Endodermal cell (in vitro differentiated cells): ENCODE measurements around the gene HABP4. TPM values are rescaled to one million over a fixed set of nuclear protein-coding genes. Genes with fewer than 3 reads are reported as not detected.

Experiments used
- DNase-seq: peaks from one replicate; pipeline ENCODE4 v3.0.0-alpha.2; 2017
- H3K27ac ChIP-seq: 2 replicates; pipeline ENCODE4 v1.5.1; 2013; ENCODE audit warnings: mild to moderate bottlenecking, low read depth, low read length, moderate library complexity
- H3K27me3 ChIP-seq: 2 replicates; pipeline ENCODE4 v1.6.1; 2013; ENCODE audit warnings: mild to moderate bottlenecking, low read length, moderate library complexity; ENCODE audit not compliant: insufficient read depth, control insufficient read depth, poor library complexity, severe bottlenecking
- H3K36me3 ChIP-seq: 2 replicates; pipeline ENCODE4 v1.7.0; 2013; ENCODE audit warnings: mild to moderate bottlenecking, low read length, moderate library complexity; ENCODE audit not compliant: control insufficient read depth, insufficient read depth
- H3K4me1 ChIP-seq: one replicate; pipeline ENCODE4 v1.7.0; 2013; ENCODE audit warnings: low read length; ENCODE audit not compliant: control insufficient read depth, insufficient read depth
- H3K4me3 ChIP-seq: 2 replicates; pipeline ENCODE4 v1.5.1; 2013; ENCODE audit warnings: mild to moderate bottlenecking, low read length, moderate library complexity
- H3K9ac ChIP-seq: 2 replicates; pipeline ENCODE4 v1.6.1; 2013; ENCODE audit warnings: mild to moderate bottlenecking, low read length, moderate library complexity; ENCODE audit not compliant: poor library complexity, severe bottlenecking; ENCODE audit errors: extremely low read depth
- H3K9me3 ChIP-seq: 2 replicates; pipeline ENCODE4 v1.6.1; 2013; ENCODE audit warnings: mild to moderate bottlenecking, low read length, moderate library complexity; ENCODE audit not compliant: control insufficient read depth
- H3K27ac Mint-ChIP-seq: 2 replicates; pipeline ENCODE4 v1.8.0; 2020; ENCODE audit warnings: mixed read lengths
- H3K27me3 Mint-ChIP-seq: 2 replicates; pipeline ENCODE4 v1.8.0; 2021; ENCODE audit warnings: mild to moderate bottlenecking, mixed read lengths; ENCODE audit not compliant: insufficient read depth
- H3K36me3 Mint-ChIP-seq: 2 replicates; pipeline ENCODE4 v1.8.0; 2020; ENCODE audit warnings: low read depth, mixed read lengths
- H3K4me1 Mint-ChIP-seq: 2 replicates; pipeline ENCODE4 v1.8.0; 2020; ENCODE audit warnings: mixed read lengths
- H3K4me3 Mint-ChIP-seq: 2 replicates; pipeline ENCODE4 v1.8.0; 2020; ENCODE audit warnings: mild to moderate bottlenecking, moderate library complexity, mixed read lengths
- H3K9me3 Mint-ChIP-seq: 2 replicates; pipeline ENCODE4 v1.8.0; 2020; ENCODE audit warnings: mild to moderate bottlenecking, mixed read lengths
- CTCF ChIP-seq: fragments of 200-600 bp; sonication (generic); conservative IDR thresholded peaks from 2 replicates; pipeline ENCODE4 v1.5.0; 2021; ENCODE audit warnings: antibody characterized with exemption, mild to moderate bottlenecking
- WGBS, 2 experiments: methylation state at CpG; one replicate each; pipeline versions ENCODE4 v1.1.5 to v1.1.7; 2013; ENCODE audit warnings: missing lambda C conversion rate in 2 of 2, mixed read lengths in 1 of 2; ENCODE audit not compliant: insufficient coverage in 1 of 2, insufficient read length in 1 of 2; 5-methylcytosine and 5-hydroxymethylcytosine counted together
- total RNA-seq, 2 donors: library from RNA; stranded (reverse); fragmentation: NEBNext Ultra II Directional in 1 of 2; extraction: Animal tissue kit (Norgen Biotek cat#: 25700) in 1 of 2; gene quantifications; 2 replicates in 1 of 2; 3 replicates in 1 of 2; pipeline ENCODE4 v1.2.1, GENCODE V29; 2021

HABP4 gene
- total RNA-seq, 2 donors from 2014 or later = 10.0 to 12.1 TPM

- Mint-ChIP-seq H3K9me3 (no peaks in the 10 kb centered on the region), H3K36me3 (peaks cover 7% of the 10 kb centered on the region), H3K4me3 (no peak overlapping the region), H3K27ac (no peak overlapping the region), H3K4me1 (peaks cover 3% of the 10 kb centered on the region), H3K27me3 (no peaks in the 10 kb centered on the region)
- DNase-seq = no peak
- H3K27ac ChIP-seq = no peak overlapping the region
- peak overlapping the region; percentile 20 for H3K9ac ChIP-seq
- H3K4me3 ChIP-seq = no peak overlapping the region
- peaks cover 14% of the 10 kb centered on the region for H3K36me3 ChIP-seq
- no peak for TF ChIP-seq CTCF
- H3K9me3 ChIP-seq = no peaks in the 10 kb centered on the region
- WGBS, 2 experiments = 85 to 89% methylated on average over 3 to 5 of the region's 5 CpGs
- no peaks in the 10 kb centered on the region for H3K27me3 ChIP-seq
- peaks cover 8% of the 10 kb centered on the region for H3K4me1 ChIP-seq
Observed at GRCh38 chr9:96476591-96476990, 26.6 kb downstream of the HABP4 start.

- Mint-ChIP-seq H3K27me3 (no peaks in the 10 kb centered on the region), H3K4me3 (no peak overlapping the region), H3K9me3 (no peaks in the 10 kb centered on the region), H3K27ac (no peak overlapping the region), H3K36me3 (peaks cover 22% of the 10 kb centered on the region), H3K4me1 (peaks cover 3% of the 10 kb centered on the region)
- WGBS, 2 experiments = 96 to 100% methylated on average over 1 to 4 of the region's 4 CpGs
- Histone ChIP-seq H3K9ac (no peak overlapping the region), H3K27me3 (no peaks in the 10 kb centered on the region), H3K27ac (no peak overlapping the region), H3K9me3 (no peaks in the 10 kb centered on the region), H3K4me1 (peaks cover 8% of the 10 kb centered on the region), H3K36me3 (peaks cover 4% of the 10 kb centered on the region), H3K4me3 (no peak overlapping the region)
- no peak for TF ChIP-seq CTCF
- DNase-seq = no peak
Observed at GRCh38 chr9:96478829-96479371, 28.9 kb downstream of the HABP4 start.

GRCh38 chr9:96480736-96481135 lies 30.8 kb downstream of the HABP4 start:
- 87 to 100% methylated on average over 2 to 3 of the region's 3 CpGs for WGBS, 2 experiments
- H3K27ac Mint-ChIP-seq = no peak overlapping the region
- Histone ChIP-seq H3K9ac (no peak overlapping the region), H3K4me1 (peaks cover 8% of the 10 kb centered on the region), H3K27me3 (no peaks in the 10 kb centered on the region), H3K36me3 (peaks cover 3% of the 10 kb centered on the region), H3K4me3 (no peak overlapping the region), H3K27ac (no peak overlapping the region), H3K9me3 (no peaks in the 10 kb centered on the region)
- DNase-seq = no peak
- H3K4me3 Mint-ChIP-seq = no peak overlapping the region
- H3K9me3 Mint-ChIP-seq = no peaks in the 10 kb centered on the region
- H3K27me3 Mint-ChIP-seq = no peaks in the 10 kb centered on the region
- H3K36me3 Mint-ChIP-seq = peaks cover 34% of the 10 kb centered on the region
- no peak for TF ChIP-seq CTCF
- peaks cover 3% of the 10 kb centered on the region for H3K4me1 Mint-ChIP-seq
